Endometrium (tissue), 2 donors: ENCODE results near the gene ECE2.
"Not testable (repeated sequence)": the region's sequence is repeated elsewhere in the genome, so short reads cannot be mapped to it uniquely, and the experiment has no call there.

Experiments
- FAIRE-seq: peaks from 2 replicates; lab custom pipeline; 2012; peaks lifted over from hg19 to GRCh38; lab: Jason Lieb, UNC
- donor health status: control.
- donor health status: control.

The ECE2 gene

DNA sequence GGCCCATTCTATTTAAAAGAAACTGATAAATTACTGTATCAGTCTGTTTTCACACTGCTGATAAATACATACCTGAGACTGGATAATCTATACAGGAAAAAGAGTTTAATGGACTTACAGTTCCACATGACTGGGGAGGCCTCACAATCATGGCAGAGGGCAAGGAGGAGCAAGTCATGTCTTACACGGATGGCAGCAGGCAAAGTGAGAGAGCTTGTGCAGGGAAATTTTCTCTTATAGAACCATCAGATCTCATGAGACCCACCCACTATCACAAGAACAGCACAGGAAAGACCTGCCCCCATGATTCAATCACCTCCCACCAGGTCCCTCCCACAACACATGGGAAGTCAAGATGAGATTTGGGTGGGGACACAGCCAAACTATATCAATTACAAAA lies 8.6 kb upstream of the ECE2 start:
- FAIRE-seq, result not testable (repeated sequence)

DNA sequence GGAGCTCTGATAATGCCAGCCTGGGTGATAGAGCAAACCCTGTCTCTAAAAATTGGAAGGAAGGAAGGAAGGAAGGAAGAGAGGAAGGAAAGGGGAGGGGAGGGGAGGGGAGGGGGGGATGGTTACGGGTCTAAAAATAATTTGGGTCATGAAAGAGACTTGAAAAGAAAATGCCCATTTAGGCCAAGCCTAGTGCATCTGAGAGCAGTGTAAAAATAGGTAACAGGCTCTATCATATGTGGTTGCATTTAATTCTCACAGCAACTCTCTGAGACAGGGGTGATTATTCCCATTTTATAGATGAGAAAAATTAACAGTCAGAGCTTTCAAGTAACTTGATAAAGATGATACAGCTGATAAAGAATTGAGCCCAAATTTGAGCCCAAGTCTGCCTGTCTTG lies 3.6 kb upstream of the ECE2 start:
- FAIRE-seq, result no peak

DNA sequence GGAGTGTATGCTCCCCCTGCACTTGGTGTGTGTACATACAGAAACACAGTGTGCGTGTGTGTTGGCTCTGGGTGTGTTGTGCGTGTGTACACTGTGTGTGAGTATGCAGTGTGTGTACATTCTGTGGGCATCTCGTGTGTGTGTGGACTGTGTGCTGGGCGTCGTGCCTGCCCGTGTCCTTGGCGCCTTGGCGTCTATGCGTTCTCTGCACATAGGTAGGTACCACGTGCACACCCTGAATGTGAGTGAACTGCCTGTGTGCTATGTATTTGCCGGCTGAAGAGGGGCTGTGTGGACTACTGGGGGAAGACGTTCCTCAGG lies 481 bp upstream of the ECE2 start:
- no peak for FAIRE-seq

DNA sequence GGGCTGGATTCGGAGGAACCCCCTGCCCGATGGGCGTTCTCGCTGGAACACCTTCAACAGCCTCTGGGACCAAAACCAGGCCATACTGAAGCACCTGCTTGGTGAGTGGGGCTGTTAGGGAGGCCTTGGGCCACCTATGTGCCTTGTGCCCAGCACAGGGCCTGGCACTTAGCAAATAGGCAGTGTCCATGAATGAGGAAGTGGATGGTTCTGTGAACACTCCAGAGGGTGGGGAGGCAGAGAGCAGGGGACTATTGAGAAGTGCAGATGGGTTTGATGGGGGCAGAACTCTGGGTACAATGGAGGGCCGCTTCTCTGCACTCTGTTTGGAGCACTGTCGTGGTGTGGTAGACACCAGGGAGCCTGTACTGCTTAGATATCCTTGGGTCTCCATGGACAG lies 1.5 kb downstream of the ECE2 start:
- FAIRE-seq, result no peak

DNA sequence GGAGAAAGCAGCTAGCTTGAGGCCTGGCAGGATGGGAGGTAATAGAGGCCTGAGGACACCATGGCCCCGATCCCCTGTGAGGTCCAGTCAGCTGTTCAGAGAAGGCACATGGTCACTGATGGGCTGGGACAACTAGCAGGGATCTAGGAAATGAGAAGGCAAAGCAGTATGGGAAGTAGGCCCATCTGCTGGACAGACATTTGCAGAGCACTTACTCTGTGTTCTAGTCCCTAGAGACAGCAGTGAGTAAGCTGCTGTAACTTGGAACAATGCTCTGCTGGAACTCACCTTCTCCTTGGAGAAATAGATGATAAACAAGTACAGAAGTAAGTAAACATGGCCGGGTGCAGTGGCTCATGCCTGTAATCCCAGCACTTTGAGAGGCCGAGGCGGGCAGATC lies 7.1 kb downstream of the ECE2 start:
- no peak for FAIRE-seq

DNA sequence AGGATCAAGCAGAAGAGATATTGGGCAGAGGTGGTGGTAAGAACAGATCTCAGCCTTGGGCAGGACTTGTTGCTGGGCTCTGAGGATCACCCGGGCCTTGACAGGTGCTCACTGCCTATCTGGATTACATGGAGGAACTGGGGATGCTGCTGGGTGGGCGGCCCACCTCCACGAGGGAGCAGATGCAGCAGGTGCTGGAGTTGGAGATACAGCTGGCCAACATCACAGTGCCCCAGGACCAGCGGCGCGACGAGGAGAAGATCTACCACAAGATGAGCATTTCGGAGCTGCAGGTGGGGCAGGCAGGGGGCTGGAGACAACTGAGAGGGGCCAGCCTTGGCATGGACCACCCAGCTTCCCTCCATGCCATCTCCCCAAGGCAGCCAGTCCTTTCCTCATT lies 7.9 kb downstream of the ECE2 start:
- FAIRE-seq, result no peak

DNA sequence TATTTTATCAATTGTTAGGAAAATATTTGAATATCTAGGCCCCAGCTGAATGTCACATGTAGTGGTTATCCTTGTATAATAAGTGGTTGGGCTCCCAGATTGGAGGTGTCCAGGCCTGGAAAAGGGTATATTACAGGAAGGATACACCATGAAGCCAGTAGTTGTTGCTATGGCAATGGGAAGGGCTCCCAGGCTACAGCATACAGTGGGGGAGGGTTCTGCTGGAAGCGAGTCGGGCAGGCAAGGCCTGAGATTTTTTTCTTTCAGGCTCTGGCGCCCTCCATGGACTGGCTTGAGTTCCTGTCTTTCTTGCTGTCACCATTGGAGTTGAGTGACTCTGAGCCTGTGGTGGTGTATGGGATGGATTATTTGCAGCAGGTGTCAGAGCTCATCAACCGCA lies 8.9 kb downstream of the ECE2 start:
- FAIRE-seq, result no peak

DNA sequence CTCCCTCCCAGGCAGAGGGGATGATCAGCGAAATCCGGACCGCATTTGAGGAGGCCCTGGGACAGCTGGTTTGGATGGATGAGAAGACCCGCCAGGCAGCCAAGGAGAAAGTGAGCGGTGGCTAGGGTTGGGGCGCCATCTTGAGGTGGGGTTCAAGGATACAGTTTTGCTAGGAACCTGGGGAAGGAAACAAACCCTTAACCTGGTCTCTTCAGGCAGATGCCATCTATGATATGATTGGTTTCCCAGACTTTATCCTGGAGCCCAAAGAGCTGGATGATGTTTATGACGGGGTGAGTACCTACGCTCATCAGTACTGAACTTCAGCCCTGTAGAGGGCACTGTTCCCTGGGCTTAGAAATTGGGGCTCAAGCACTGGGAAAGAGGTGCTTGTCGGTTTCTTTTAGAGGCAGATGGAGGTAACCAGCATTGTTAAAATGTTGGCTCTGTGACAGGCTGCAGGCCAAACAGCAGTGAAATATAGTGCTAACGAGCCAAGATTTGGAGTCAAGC lies 13.7 kb downstream of the ECE2 start:
- FAIRE-seq, result no peak

DNA sequence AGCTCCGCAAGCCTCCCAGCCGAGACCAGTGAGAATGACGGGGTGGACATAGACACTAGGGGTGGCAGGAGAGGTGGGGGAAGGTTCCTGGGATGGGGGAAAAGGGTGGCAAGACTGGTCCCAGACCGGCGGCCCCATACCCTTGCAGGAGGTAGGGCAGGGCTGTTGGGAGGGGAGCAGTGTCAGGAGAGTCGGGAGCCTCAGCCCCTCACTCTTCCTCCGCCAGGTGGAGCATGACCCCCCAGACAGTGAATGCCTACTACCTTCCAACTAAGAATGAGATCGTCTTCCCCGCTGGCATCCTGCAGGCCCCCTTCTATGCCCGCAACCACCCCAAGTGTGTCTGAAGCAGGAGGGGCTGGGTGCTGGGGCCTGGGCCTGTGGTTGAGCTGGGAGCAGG lies 14.5 kb downstream of the ECE2 start:
- no peak for FAIRE-seq

DNA sequence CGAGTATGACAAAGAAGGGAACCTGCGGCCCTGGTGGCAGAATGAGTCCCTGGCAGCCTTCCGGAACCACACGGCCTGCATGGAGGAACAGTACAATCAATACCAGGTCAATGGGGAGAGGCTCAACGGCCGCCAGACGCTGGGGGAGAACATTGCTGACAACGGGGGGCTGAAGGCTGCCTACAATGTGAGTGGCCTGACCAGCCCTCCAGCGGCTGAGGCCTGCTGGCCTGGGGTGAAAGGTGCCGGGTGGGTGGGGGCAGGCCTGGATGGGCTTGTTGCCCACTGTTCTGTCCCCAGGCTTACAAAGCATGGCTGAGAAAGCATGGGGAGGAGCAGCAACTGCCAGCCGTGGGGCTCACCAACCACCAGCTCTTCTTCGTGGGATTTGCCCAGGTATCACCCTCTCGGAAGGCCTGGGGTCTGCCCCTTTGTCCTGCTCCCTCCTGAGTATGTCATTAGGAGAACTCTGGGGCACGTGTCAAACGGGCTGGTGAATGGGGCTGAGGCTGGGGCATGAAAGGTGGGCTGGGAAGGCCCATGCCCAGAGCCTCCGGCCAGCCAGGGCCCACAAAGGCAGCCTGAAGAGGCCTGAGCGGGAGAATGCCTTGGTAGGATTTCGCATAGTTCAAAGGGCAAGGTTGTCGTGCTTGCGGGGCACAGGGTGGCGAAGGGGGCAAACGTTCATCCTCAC lies 15.4 kb downstream of the ECE2 start:
- FAIRE-seq, result no peak

DNA sequence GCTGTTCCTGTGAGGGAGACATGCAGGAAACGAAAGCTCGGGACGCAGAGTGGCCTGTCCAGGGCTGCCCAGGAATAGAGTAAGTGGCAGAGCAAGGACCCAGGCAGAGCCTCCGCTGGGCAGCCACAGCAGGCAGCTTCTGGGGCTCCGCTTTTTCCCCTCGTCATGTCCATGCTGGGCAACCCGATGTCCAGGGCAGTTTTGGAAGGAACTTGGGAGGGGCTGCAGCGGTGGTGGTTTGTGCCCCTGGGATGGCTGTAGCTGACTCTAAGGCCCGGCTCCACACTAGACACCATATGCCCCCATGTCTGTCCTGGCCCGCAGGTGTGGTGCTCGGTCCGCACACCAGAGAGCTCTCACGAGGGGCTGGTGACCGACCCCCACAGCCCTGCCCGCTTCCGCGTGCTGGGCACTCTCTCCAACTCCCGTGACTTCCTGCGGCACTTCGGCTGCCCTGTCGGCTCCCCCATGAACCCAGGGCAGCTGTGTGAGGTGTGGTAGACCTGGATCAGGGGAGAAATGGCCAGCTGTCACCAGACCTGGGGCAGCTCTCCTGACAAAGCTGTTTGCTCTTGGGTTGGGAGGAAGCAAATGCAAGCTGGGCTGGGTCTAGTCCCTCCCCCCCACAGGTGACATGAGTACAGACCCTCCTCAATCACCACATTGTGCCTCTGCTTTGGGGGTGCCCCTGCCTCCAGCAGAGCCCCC lies 16.1 kb downstream of the ECE2 start:
- no peak for FAIRE-seq

DNA sequence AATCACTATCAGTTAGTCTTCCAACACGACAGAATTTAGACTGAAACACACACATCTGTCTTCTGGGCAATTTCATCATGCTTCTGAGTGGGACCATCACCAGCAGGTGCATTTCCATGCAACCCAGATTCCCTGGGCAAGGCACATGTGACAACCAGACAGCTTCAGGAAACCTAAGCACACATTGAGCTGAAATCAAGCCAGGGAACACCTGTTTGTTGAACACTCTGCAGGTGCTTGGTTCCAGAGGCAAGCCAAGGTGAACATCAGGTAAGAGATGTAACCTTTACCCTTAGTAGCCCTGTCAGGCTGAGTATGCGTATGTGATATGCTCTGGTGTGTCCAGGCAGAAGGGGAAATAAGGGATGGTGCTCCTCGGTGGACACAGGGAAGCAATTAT lies 19.9 kb downstream of the ECE2 start:
- no peak for FAIRE-seq

DNA sequence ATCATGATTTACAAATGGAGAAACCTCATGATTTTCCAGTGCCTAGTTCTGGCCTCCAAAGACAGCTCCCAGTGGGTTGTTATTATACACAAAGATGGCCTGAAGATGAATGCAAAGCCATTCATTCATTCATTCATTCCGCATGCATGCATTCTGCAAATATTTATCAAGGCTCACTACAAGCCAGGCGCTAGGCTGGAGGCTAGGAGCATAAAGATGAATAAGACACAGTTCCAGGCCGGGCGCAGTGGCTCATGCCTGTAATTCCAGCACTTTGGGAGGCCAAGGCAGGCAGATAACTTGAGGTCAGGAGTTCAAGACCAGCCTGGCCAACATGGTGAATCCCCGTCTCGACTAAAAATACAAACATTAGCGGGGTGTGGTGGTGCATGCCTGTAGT lies 20.8 kb downstream of the ECE2 start:
- no peak for FAIRE-seq

DNA sequence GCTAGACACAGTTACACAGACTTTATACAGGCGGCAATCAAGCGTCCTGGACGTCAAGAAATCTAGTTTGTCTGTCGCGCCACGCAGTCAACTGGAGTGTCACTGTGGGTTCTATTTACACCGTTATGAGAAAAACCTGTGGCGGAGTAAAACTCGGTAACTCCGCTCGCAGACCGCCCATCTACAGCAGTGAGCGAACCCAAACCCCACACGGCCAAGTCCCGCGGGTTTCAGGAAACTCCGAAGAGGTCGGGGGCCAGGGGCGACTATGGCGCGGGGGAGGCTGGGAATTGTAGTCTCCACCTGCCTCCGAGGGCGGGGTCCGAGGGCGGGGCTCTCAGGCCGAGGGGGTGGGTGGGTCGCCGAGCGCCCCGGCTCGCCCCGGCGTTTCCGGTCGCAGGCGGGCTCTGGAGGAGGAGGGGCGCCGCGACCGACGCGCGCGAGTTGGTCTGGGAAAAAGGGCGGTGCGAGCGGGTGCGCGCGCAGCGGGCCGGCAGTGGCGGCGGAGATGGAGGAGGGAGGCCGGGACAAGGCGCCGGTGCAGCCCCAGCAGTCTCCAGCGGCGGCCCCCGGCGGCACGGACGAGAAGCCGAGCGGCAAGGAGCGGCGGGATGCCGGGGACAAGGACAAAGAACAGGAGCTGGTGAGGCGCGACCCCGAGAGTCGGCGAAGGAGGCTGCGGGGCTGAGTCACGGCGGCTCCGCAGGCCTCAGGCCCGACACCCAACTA lies 23.1 kb downstream of the ECE2 start, which contains the start of gene PSMD2:
Gene PSMD2 (plus strand): TSS at position 483 of the 729 bp plus-strand sequence. CDS start 26 bp downstream, at position 509.
- no peak for FAIRE-seq

DNA sequence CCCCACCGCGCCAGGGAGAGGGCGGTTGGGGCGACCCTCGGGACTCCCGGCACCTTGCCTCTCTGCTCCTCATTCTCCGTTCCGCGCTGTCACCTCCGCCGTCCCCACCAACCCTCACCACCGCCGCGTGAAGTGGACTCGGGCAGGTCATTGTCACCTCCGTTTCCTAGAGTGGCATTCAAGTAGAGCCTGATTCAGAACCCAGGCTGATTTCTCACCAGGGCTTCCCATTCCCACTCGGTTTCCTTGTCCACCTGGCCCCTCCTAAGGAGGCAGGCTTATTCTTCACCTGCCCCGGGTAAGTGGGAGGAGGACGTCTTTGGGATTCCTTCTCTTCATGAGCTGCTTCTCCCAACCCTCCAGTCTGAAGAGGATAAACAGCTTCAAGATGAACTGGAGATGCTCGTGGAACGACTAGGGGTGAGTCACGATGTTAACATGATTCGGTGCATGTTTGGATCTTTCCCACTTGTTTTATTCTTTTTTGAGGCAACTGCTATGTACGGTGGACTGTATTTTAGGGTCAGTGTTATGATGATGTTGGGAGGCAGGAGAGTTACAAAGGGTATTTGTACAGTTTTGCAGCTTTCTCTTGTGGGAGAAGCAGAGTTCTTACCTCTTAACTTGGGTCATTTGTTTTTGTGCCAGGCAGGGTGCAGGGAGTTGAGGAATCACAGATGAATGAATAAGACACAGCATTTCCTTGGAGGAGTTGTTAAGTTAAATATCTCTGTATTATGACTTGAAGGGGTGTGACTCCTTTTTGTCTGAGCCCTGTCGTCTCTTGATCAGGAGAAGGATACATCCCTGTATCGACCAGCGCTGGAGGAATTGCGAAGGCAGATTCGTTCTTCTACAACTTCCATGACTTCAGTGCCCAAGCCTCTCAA lies 23.9 kb downstream of the ECE2 start:
- FAIRE-seq, result no peak

DNA sequence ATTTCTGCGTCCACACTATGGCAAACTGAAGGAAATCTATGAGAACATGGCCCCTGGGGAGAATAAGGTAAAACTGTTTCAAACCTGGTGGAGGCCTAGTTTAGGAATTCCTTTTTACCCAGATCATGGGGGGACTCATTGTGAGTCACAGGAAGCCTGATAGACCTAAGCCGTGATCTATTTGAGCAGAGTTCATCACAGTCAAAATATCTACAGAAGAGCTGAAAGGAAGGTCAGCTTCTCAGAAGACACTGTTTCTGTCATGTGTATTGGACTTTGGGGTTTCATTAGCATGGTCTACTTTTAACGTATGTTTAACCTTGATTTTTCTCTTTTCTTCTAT lies 24.5 kb downstream of the ECE2 start:
- FAIRE-seq, result no peak

DNA sequence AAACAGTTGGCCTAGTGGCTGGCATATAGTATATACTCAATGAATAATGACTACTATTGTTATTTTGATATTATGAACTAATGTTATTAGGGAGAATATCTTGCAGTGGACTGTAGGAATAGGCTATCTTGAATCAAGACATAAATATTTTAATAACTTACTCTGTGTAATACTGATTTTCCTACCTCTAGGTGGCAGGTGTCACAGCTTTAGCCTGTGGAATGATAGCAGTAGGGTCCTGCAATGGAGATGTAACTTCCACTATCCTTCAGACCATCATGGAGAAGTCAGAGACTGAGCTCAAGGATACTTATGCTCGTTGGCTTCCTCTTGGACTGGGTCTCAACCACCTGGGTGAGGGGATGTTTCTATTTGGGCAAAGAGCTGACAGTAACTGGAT lies 29.8 kb downstream of the ECE2 start:
- FAIRE-seq, result no peak

DNA sequence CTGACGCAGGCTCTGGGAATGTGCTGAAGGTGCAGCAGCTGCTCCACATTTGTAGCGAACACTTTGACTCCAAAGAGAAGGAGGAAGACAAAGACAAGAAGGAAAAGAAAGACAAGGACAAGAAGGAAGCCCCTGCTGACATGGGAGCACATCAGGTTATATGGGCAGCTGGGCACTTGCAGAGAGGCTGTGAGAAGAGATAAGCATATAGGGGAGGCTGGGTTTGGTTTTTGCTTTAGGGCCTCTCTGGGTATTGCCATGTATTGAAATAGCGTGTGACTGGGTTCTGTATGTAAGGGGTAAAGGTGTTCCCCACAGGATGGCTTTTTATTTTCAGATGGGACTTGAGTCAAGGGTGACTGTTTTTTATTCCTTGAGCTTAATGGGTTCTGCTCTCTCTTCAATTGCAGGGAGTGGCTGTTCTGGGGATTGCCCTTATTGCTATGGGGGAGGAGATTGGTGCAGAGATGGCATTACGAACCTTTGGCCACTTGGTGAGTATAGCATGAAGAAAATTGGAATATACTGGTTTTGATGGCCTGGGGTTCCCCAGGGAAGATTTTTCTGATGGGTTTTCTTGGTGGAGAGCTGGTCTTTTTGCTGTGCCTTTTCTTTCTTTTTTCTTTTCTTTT lies 30.6 kb downstream of the ECE2 start:
- FAIRE-seq, result no peak

DNA sequence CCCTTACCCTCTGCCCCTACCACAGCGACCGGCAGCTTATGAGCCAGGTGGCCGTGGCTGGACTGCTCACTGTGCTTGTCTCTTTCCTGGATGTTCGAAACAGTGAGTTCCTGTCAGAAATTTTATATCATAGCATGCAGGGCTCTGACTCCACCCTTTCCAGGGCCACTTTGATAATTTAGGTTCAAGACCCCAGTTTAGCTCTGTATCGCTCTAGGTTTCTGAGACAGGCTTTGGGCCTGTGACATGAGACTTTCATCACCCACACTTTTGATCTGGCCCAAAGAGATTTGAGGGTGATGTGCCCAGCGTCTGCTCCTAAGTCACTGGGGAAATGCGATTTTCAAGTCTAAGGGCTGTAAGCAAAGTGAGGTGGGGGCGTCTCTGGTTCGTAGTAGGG lies 32.1 kb downstream of the ECE2 start:
- FAIRE-seq, result no peak

DNA sequence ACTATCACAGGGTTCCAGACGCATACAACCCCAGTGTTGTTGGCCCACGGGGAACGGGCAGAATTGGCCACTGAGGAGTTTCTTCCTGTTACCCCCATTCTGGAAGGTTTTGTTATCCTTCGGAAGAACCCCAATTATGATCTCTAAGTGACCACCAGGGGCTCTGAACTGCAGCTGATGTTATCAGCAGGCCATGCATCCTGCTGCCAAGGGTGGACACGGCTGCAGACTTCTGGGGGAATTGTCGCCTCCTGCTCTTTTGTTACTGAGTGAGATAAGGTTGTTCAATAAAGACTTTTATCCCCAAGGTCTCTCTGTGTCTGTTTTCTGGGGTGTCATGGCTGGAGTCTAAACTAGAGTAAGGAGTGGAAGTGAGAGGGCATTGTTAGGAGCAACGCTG lies 32.9 kb downstream of the ECE2 start:
- no peak for FAIRE-seq

DNA sequence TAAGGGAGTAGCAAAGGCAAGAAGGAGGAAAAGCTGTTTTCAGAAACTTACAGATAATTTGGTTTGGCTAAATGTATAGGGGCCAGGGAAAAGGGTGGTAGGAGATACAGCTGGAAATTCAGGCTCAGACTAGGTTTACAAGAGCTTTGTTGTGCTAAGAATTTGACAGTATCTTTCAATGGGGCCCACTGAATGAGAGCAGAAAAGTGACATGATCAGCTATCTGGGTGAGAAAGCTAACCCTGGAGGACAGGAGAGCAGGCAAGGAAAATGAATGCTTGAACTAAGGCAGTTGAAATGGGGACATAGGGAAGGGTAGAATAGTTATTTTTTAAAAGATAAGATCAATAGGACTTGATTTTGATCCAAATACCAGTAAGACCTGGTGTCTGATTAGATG lies 35.8 kb downstream of the ECE2 start:
- no peak for FAIRE-seq

DNA sequence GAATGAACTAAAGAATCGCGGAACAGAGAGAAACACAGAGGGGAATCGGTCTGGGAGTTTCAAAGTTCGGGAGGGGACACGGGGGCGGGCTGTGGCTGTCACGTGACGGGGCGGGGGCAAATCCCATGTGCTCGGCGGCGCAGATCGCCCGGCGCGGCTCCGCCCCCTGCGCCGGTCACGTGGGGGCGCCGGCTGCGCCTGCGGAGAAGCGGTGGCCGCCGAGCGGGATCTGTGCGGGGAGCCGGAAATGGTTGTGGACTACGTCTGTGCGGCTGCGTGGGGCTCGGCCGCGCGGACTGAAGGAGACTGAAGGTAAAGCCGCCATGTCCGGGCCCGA lies 38.5 kb downstream of the ECE2 start, which contains the start of gene EIF4G1:
Gene EIF4G1 (plus strand): TSS at position 244 of the 337 bp plus-strand sequence. CDS start 1,191 bp downstream, outside the sequence.
- no peak for FAIRE-seq
